Fibroblast of pulmonary artery (primary cell): ENCODE results near the gene NMNAT3.
A peak's percentile ranks its signal among the peaks of the same experiment; 100 is the strongest.

ENCODE experiments used
- DNase-seq: peaks from one replicate; pipeline ENCODE4 v3.0.0-alpha.2; 2010; ENCODE audit warnings: low read depth
- H3K4me3 ChIP-seq: replicated peaks from 2 replicates; pipeline ENCODE4 v1.5.1; 2011; ENCODE audit warnings: low read depth, mild to moderate bottlenecking, control low read depth, low read length, moderate library complexity
- CTCF ChIP-seq: IDR thresholded peaks from 2 replicates; pipeline ENCODE4 v1.5.1; 2011; ENCODE audit warnings: mild to moderate bottlenecking, control low read depth, low read length, inconsistent platforms; ENCODE audit errors: missing control alignments

NMNAT3 gene

GRCh38 chr3:139664958-139665357, 12.8 kb downstream of the NMNAT3 start:
- TF ChIP-seq CTCF = no peak
- H3K4me3 ChIP-seq = no peak overlapping the region
- no peak for DNase-seq

GRCh38 chr3:139660269-139660668, 17.5 kb downstream of the NMNAT3 start:
- DNase-seq = no peak
- TF ChIP-seq CTCF = no peak

DNA sequence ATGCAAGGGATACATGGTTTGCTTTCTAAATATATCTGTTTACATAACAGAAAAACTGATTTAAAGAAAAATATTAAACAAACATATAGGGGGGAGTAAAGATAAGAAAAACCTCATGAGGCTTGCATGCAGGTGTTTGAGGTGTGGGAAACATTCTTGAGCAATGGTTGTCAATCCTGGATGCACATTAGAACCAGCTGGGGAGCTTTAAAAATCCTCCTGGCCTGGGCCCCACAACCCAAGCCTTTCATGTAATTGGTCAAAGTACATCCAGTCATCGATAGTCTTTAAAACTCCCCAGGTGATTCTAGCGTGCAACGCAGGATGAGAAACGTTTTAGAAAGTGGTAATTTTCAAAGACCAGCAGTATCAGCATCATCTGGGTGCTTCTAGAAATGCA, 18.3 kb downstream of the NMNAT3 start:
- DNase-seq = no peak
- TF ChIP-seq CTCF = no peak

More at GRCh38 chr3:139660269-139660668, 17.5 kb downstream of the NMNAT3 start:
- no peak overlapping the region for H3K4me3 ChIP-seq

GRCh38 chr3:139657936-139658335, 19.8 kb downstream of the NMNAT3 start:
- no peak overlapping the region for H3K4me3 ChIP-seq
- no peak for DNase-seq
- no peak for TF ChIP-seq CTCF

More for the DNA sequence above, 18.3 kb downstream of the NMNAT3 start:
- no peak overlapping the region for H3K4me3 ChIP-seq

GRCh38 chr3:139657434-139657833, 20.3 kb downstream of the NMNAT3 start:
- no peak overlapping the region for H3K4me3 ChIP-seq
- DNase-seq = no peak
- no peak for TF ChIP-seq CTCF

GRCh38 chr3:139655909-139656595, 21.7 kb downstream of the NMNAT3 start:
- DNase-seq = peak; percentile 10
- H3K4me3 ChIP-seq = no peak overlapping the region
- TF ChIP-seq CTCF = no peak

GRCh38 chr3:139654637-139655365, 23.0 kb downstream of the NMNAT3 start:
- DNase-seq = no peak
- no peak overlapping the region for H3K4me3 ChIP-seq
- TF ChIP-seq CTCF = no peak
